Mucosa of gallbladder (tissue), 1 donor: ENCODE measurements around the gene NCOA3. TPM values are rescaled to one million over a fixed set of nuclear protein-coding genes. Genes with fewer than 3 reads are reported as not detected.
"Not testable (repeated sequence)": the region's sequence is repeated elsewhere in the genome, so short reads cannot be mapped to it uniquely, and the experiment has no call there.

Source experiments
- DNase-seq: peaks from one replicate; pipeline ENCODE4 v3.0.0-alpha.2; 2020; ENCODE audit warnings: low spot score
- total RNA-seq: library from RNA; stranded (reverse); gene quantifications from one replicate; pipeline ENCODE4 v1.2.1, GENCODE V29; 2021
- donor health status: DM: no; HTN: no; CAD: no.

Gene NCOA3
- total RNA-seq, 1 donor from 2014 or later: 30.9 TPM

DNA sequence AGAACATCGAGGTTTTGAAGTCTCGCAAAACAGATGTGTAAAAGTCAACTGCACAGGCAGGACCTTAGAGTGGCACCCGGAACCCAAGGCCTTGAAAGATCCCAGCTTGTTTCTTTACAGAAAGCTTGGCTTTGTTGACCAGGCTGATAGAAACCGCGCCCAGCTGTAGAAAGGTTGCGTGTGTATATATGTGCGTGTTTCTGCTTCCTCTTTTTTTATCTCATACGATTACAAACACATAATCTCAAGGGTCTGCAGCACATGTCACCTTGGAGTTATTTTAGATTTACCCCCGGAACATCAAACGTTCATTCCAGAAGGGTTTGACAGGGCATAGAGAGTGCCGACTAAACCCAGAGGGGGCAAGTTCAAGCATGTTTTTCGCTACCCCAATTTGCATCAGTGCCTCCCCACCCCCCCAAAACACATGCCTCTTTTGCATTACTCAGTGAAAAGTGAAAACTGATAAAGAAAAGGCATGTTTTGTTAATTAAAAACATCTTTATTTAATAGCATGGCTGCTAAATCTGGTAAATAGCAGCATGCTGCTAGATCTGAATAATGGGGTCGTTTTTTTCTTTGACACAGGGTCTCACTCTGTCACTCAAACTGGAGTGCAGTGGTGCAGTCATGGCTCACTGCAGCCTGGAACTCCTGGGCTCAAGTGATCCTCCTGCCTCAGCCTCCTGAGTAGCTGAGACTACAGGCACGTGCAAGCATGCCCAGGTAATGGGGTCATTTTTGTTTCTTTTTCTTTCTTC, 33.2 kb upstream of the NCOA3 start:
- DNase-seq: no peak

DNA sequence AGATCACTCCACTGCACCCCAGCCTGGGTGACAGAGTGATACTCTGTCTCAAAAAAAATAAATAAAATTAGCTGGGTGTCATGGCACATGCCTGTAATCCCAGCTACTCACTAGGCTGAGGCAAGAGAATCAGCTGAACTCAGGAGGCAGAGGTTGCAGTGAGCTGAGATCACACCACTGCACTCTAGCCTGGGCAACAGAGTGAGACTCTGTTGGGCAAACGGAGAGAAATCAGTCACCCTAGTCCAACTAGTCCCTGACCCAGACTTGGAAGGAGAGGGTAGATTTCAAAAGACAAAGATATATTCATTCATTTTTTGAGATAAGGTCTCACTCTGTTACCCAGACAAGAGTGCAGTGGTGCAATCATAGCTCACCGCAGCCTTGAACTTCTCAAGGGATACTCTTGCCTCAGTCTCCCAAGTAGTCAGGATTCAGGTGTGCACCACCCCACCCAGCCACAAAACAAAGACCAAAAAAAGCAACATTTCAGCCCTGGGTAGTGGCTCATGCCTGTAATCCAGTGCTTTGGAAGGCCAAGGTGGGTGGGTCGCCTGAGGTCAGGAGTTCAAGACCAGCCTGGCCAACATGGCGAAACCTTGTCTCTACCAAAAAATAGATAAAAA, 26.2 kb upstream of the NCOA3 start:
- DNase-seq: no peak

- DNase-seq: no peak
These were observed 25.2 kb upstream of the NCOA3 start for GRCh38 chr20:47476452-47476851.

DNA sequence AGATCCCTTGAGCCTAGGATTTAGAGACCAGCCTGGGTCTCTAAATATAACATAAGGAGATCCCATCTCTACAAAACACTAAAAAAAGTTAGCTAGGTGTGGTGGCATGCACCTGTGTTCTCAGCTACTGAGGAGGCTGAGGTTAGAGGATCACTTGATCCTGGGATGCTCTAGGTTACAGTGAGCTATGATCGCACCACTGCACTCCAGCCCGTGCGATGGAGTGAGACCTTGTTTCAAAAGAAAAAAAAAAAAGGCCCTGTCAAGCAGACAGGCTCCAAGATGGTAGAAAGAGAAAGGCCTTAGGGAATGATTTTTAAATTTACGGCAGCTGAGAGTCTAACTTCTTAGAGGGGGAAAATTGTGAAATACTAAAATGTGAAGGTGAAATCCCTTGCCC, 22.6 kb upstream of the NCOA3 start:
- DNase-seq: no peak

GRCh38 chr20:47479506-47479905, 22.2 kb upstream of the NCOA3 start:
- DNase-seq: no peak

- DNase-seq: no peak
These were observed 21.4 kb upstream of the NCOA3 start for GRCh38 chr20:47480239-47480638.

DNA sequence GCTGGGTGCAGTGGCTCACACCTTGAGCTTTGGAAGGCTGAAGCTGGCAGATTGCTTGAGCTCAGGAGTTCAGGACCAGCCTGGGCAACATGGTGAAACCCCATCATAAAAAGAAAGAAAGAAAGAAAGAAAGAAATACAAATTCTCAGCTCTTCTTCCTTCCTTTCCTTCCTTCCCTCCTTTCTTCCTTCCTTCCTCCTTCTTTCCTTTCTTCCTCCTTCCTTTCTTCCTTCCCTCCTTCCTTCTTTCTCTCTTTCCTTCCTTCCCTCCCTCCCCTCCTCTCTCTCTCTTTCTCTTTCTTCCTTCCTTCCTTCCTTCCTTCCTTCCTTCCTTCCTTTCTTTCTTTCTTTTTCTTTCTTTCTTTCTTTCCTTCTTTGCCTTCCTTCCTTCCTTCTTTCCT, 21.0 kb upstream of the NCOA3 start:
- DNase-seq: no peak

DNA sequence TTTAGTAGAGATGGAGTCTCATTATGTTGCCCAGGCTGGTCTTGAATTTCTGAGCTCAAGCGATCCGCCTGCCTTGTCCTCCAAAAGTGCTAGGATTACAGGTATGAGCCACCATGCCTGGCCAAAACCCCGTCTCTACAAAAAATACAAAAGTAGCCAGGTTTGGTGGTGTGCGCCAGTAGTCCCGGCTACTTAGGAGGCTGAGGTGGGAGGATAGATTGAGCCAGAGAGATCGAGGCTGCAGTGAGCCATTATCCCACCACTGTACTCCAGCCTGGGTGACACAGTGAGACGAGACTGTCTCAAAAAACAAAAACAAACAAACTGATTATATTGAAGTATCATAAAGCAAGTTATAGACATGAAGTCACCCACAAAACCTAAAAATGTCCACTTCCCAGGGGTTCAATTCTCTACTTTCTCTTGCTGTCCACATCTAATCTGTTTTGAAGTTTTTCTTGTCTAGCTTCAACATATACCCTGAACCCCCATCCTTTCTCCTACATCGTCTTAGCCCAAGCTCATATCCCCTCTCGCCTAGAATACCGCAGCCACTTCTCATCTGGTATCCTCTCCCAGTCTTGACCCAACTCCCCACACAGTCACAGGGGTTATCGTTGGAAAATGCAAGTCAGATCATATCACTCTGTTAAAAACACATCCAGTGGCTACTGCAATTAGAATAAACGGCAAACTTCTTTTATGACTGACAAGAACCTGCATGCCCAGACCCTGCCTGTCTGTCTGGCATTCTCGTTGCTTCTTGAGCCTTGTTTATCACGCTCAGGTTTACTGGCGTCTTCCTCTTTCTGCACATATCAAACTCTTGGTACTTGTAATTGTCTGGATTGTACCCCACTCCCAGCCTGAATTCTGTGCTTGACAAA, 20.1 kb upstream of the NCOA3 start:
- DNase-seq: no peak

GRCh38 chr20:47482705-47483104, 19.0 kb upstream of the NCOA3 start:
- no peak for DNase-seq

DNA sequence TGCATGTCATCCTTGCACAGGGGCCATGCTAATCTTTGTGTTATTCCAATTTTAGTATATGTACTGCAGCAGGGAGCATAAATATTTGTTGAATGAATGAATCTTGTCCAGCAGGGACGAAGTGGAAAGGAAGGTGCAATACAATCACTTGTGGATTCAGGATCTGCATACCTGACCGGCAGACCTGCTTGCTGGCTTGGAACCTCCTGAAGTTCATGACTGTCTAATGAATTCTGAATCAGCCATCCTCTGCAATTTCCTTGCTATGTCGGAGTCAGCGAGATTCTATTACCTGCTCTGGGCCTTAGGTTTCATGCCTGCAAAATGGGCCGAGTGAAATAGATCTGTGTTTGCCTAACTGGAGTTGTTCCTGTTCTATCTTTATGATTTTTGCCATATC, 17.4 kb upstream of the NCOA3 start:
- DNase-seq: no peak

DNA sequence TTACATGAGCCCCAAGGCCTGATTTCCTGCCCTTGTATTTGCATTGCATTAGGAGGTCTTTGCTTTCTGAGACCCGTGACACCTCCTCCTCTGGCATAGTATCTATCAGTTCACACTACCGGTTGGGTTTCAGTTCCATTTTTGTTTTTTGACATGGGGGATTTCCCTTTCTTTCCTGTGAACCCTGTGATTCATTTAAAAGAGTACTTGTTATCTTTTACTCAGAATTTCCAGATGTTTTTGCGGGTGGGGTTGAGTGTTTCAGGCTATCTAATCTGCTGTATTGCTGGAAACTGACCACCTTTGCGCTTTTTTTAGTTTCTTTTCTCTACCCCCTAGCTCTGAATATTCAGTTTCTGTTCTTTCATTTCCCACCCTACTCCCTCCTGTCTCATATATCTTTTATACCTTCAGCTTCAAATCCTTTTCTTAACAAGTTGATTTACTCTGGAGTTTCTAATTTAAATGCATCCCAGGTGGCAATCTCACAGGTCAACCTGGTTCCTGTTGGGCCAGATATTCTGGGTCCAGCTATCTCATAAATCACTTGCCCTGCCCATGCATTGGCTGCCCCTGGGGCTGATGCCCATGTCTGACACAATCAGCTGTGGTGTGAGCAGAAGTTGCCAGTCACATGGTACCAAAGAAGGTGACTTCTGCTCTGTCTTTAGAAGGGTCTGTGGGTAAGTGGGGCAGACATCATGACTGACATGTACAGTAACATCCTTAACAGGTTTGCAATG, 14.3 kb upstream of the NCOA3 start:
- DNase-seq: no peak

GRCh38 chr20:47489448-47489872, 12.2 kb upstream of the NCOA3 start:
- DNase-seq: peak; percentile 34

DNA sequence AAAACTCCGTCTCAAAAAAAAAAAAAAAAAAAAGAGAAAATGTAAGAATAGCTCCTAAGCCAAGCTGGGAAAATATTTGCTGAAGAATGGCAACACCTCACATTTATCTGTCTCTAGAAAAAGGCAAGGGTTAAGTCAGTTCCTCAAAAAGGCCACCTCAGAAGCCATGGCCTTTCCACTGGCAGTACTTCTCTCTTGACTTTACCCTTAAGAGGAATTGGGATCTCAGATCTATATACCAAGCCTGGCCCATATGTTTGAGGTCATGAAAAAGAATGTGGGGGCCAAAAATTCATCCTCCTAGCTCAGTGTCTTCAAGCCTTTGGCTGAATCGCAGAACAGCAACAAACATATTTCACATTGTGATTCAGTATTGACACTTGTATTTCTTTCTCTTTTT, 10.9 kb upstream of the NCOA3 start:
- DNase-seq: no peak

DNA sequence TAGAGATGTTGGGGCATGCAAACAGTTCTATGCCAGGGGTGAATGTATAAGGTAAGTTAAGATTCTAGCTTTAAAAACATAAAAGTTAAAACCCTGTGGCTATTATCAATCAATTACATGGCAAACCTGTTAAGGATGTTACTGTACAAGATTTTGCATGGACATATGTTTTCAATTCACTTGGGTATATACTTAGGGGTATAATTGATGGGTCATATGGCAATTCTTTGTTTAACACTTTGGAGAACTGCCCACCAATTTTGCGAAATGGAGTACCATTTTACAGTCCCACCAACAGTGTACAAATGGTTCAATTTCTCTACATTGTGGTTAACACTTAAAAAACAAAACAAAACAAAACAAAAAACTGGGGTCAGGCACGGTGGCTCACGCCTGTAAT, 9.4 kb upstream of the NCOA3 start:
- DNase-seq: no peak

DNA sequence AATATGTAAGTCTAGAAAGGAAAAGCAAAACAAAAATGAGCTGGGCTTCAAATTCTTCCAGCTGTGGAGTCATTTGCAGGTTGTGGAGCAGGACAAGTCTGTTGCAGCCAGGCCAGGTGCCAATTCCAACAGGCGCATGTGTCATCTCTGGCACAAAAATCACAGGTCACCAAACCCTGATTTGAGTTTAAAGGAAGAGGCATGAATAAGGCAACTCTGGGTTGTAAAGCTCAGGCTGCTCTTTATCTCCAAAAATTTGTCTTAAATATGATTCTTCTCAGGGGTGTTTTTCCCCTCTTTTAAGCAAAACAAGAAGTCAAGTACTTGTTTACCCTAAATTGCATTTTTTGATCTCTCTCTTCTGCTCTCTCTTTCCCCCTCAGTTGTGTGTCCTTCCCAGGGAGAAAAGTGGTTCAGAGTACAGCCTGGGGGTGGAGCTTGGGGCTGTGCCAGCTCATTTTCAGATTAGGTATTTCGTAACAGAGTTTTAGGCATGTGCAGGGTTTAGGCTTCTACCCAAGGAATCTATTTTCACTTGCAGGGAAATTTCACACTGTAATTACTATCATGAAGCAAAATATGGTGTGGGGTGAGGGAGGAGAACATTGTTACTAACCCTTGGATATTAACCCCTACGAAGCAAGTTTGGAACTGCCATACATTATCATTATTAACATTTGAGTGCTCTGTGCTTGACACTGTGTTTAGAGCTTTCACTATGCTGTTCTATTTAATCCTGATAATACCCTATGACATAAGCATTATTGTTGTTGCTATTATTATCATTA, 8.3 kb upstream of the NCOA3 start:
- peak; percentile 91 for DNase-seq

DNA sequence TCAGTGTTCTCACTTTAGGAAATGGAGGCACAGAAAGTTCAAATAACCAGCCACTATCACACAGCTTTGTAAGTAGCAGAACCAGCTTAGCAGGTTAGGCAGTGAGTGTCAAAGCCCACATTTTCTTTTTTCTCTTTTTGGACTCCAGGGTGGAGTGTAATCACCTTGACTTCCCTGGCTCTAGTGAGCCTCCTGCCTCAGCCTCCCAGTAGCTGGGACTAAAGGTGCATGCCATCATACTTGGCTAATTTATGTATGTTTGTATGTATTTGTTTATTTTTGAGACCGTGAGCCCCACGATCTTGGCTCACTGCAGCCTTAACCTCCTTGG, 7.8 kb upstream of the NCOA3 start:
- DNase-seq: peak; percentile 36

GRCh38 chr20:47494606-47495005, 7.1 kb upstream of the NCOA3 start:
- DNase-seq: not testable (repeated sequence)

DNA sequence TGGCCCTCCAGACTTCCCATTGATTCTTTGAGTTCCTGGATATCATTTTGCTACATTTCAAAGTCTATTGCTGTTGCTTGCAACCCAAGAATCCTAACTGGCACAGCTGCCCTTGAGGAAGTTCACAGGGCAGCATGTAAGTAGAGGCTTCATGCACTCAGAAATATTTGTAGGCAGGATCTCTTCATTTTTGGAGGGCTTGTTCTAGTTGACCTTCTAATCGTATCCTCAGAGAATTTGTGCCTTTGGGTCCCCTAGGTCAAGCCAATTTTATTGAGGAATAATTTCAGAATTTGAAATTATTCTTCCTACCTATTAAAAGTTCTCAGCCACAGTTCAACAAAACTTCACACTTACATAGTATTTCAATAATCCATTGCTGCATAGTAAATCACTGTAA, 5.6 kb upstream of the NCOA3 start:
- no peak for DNase-seq

- no peak for DNase-seq
These were observed 3.1 kb upstream of the NCOA3 start for GRCh38 chr20:47498606-47499005.

DNA sequence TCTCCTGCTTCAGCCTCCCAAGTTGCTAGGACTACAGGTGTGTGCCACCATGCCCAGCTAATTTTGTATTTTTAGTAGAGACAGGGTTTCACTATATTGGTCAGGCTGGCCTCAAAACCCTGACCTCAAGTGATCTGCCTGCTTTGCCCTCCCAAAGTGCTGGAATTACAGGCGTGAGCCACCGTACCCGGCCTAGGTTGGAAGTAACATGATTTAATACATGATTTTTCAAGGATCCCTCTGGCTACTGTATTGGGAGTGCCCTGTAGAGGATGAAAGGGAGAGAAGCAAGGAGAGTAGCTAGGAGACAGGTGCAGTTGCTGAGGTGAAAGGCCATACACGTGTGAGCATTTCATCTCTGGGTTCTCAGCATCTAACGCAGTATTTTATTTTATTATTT, 2.6 kb upstream of the NCOA3 start:
- no peak for DNase-seq

- DNase-seq: not testable (repeated sequence)
These were observed 1.6 kb upstream of the NCOA3 start for GRCh38 chr20:47500082-47500481.
